HL-60 (cell line): ENCODE data around the gene SOX15.
A peak's percentile ranks its signal among the peaks of the same experiment; 100 is the strongest.

Experiments
- DNase-seq, 2 experiments: peaks; one replicate each; pipeline ENCODE4 v3.0.0-alpha.2; 2010 to 2020; ENCODE audit warnings: low read depth in 1 of 2, low spot score in 1 of 2
- H3K27ac ChIP-seq: fragments of 250-450 bp; sonication (Bioruptor Pico); replicated peaks from 2 replicates; pipeline ENCODE4 v1.5.1; 2020; ENCODE audit warnings: mild to moderate bottlenecking, moderate library complexity
- H3K27me3 ChIP-seq: fragments of 250-450 bp; sonication (Bioruptor Pico); 2 replicates; pipeline ENCODE4 v1.5.1; 2021; ENCODE audit warnings: mild to moderate bottlenecking, moderate library complexity; ENCODE audit not compliant: insufficient read depth, poor library complexity, severe bottlenecking
- H3K4me3 ChIP-seq: replicated peaks from 2 replicates; pipeline ENCODE4 v1.5.1; 2011; ENCODE audit warnings: mild to moderate bottlenecking, control low read depth, low read length; ENCODE audit not compliant: insufficient read depth
- CTCF ChIP-seq: IDR thresholded peaks from one replicate; pipeline ENCODE4 v1.5.1; 2011; ENCODE audit warnings: low read length, control low read depth, inconsistent platforms; ENCODE audit not compliant: insufficient read depth
- GABPA ChIP-seq: IDR thresholded peaks from 2 replicates; pipeline ENCODE4 v1.6.1; 2012; ENCODE audit warnings: low read depth
- POLR2AphosphoS5 ChIP-seq: IDR thresholded peaks from 2 replicates; pipeline ENCODE4 v1.6.1; 2012; ENCODE audit warnings: low read depth
- REST ChIP-seq: IDR thresholded peaks from 2 replicates; pipeline ENCODE4 v1.6.1; 2012; ENCODE audit warnings: low read depth; ENCODE audit not compliant: insufficient replicate concordance
- SPI1 ChIP-seq: IDR thresholded peaks from 2 replicates; pipeline ENCODE4 v1.6.1; 2012; ENCODE audit warnings: low read depth, mild to moderate bottlenecking, borderline replicate concordance

SOX15 gene

GRCh38 chr17:7559320-7560171 is 30.3 kb downstream of the SOX15 start:
- TF ChIP-seq SPI1, result no peak
- no peak for TF ChIP-seq REST
- no peak for TF ChIP-seq CTCF
- TF ChIP-seq POLR2AphosphoS5, result no peak
- no peak for TF ChIP-seq GABPA
- H3K27me3 ChIP-seq, result no peaks in the 10 kb centered on the region
- peak overlapping the region; percentile 94 for H3K27ac ChIP-seq
- peak in 1 of 2 experiments; percentile 22 for DNase-seq
- H3K4me3 ChIP-seq, result peak overlapping the region; percentile 59

GRCh38 chr17:7558544-7559319 is 31.2 kb downstream of the SOX15 start, which contains the start of gene TNFSF13:
Gene TNFSF13 (plus strand): TSS chr17:7558750. CDS start chr17:7559040, 290 bp downstream.
- peak; percentile 31; the same call in 1 of the 2 replicates for TF ChIP-seq SPI1
- no peak for TF ChIP-seq CTCF
- TF ChIP-seq POLR2AphosphoS5, result peak; percentile 33; the same call in 1 of the 2 replicates
- Histone ChIP-seq H3K27me3 (no peaks in the 10 kb centered on the region), H3K27ac (peak within 1 kb of the TSS; percentile 94), H3K4me3 (peak within 1 kb of the TSS; percentile 59)
- peak in 1 of 2 experiments; percentile 69 for DNase-seq

DNA sequence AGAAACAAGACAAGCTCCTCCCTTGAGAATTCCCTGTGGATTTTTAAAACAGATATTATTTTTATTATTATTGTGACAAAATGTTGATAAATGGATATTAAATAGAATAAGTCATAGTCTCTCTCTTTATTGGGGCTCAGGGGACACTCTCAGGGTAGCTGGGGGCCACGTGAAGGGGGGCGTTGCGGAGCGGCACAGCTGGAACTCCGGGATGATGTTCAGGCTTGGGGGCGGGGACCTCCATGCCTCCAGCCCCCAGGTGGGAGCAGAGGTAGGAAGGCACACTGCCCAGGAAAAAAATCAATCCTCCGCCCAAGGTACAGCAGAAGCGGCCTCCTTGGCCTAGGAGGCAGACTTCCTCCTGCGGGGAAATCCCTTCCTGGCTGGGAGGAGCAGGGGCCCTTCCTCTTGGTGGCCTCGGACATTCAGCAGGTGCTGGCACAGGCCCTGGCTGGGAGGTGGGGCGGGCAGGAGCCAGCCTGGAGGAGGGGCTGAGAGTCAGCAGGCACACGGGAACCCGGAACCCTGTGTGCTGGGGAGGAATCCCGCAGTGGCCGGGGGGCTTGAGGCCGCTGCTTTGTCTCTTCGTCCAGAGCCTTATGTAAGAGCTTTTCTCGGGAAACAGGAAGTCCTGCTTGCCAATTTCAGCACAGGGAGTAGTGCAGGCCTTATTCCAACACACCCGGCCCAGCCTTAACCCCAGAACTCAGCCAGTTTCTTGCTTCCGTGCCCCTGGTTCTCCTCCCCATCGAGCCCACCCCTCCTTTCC is 31.9 kb downstream of the SOX15 start:
- no peaks in the 10 kb centered on the region for H3K27me3 ChIP-seq
- peak overlapping the region; percentile 94 for H3K27ac ChIP-seq
- peak; percentile 84 to 90 for DNase-seq
- TF ChIP-seq POLR2AphosphoS5 (no peak; the same call in none of the 2 replicates), SPI1 (peak; percentile 28; the same call in 1 of the 2 replicates), REST (no peak), GABPA (no peak), CTCF (no peak)
- peak overlapping the region; percentile 59 for H3K4me3 ChIP-seq
